ENCODE data around the gene SLC66A2. TPM values are rescaled to one million over a fixed set of nuclear protein-coding genes. Genes with fewer than 3 reads are reported as not detected.
A peak's percentile ranks its signal among the peaks of the same experiment; 100 is the strongest.

SLC66A2 gene
- total and polyA plus RNA-seq, 2 of the 13 experiments (the other 11 are each of a cell fraction or from before 2014, with no cell fraction given), result 33.5 to 41.9 TPM

DNA sequence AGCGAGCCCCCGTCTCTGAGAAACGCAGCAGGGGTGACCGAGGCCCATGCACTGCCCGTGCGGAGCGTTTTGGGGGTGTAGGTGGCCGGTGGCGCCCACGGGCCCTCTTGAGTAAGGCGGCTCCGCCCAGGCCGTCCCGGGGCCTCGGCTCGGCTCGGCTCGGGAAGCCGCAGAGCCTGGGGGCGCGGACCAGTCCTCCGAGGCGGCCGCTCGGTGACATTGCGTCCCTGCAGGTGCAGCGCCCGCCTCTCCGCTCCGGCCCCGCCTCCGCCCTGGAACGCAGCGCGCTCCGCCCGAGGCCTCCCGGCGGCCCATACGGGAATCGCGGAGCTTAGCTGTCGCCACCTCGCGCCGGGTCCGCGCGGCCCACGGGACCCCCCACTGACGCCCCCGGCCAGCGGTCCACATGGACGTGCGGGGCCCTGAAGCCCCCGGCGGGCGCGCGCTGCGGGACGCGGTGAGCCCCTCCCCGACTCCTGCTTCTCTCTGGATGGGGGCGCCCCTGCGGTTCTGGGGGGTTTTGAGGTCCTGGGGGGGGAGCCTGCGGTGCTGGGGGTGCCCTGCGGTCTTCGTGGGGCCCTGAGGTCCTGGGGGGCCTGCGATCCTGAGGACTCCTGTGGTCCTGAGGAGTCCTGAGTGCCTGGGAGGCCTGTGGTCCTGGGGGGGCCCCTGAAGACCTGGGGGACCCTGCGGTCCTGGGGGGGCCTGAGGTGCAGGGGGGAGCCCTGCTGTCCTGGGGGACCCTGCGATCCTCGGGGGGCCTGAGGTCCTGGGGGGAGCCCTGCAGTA, 13.1 kb upstream of the SLC66A2 start, which contains the start of gene HSBP1L1 (continued):
- TF ChIP-seq, protein P1, sequence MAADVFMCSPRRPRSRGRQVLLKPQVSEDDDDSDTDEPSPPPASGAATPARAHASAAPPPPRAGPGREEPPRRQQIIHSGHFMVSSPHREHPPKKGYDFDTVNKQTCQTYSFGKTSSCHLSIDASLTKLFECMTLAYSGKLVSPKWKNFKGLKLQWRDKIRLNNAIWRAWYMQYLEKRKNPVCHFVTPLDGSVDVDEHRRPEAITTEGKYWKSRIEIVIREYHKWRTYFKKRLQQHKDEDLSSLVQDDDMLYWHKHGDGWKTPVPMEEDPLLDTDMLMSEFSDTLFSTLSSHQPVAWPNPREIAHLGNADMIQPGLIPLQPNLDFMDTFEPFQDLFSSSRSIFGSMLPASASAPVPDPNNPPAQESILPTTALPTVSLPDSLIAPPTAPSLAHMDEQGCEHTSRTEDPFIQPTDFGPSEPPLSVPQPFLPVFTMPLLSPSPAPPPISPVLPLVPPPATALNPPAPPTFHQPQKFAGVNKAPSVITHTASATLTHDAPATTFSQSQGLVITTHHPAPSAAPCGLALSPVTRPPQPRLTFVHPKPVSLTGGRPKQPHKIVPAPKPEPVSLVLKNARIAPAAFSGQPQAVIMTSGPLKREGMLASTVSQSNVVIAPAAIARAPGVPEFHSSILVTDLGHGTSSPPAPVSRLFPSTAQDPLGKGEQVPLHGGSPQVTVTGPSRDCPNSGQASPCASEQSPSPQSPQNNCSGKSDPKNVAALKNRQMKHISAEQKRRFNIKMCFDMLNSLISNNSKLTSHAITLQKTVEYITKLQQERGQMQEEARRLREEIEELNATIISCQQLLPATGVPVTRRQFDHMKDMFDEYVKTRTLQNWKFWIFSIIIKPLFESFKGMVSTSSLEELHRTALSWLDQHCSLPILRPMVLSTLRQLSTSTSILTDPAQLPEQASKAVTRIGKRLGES (CRISPR knock-in tag; IDR thresholded peaks at IDR 0.05; ENCODE audit: borderline replicate concordance), result 0 out of 2 replicates have a peak, but pooled peaks have one; percentile 28
- peak; percentile 43; the same call in 1 of the 2 replicates for TF ChIP-seq CHD2 (IDR thresholded peaks at IDR 0.05; ENCODE audit: low read depth, low read length)
- TF ChIP-seq GTF3A (CRISPR knock-in tag; conservative IDR thresholded peaks at IDR 0.05), result no peak
- no peak for TF ChIP-seq ZNF772 (CRISPR knock-in tag; IDR thresholded peaks at IDR 0.05)
- TF ChIP-seq, protein P2, sequence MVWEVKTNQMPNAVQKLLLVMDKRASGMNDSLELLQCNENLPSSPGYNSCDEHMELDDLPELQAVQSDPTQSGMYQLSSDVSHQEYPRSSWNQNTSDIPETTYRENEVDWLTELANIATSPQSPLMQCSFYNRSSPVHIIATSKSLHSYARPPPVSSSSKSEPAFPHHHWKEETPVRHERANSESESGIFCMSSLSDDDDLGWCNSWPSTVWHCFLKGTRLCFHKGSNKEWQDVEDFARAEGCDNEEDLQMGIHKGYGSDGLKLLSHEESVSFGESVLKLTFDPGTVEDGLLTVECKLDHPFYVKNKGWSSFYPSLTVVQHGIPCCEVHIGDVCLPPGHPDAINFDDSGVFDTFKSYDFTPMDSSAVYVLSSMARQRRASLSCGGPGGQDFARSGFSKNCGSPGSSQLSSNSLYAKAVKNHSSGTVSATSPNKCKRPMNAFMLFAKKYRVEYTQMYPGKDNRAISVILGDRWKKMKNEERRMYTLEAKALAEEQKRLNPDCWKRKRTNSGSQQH (CRISPR knock-in tag; IDR thresholded peaks at IDR 0.05; ENCODE audit: low read depth), result peak; percentile 80; the same call in 1 of the 2 replicates
- no peak; the same call in 1 of the 2 replicates for TF ChIP-seq PHF8 (CRISPR knock-in tag; IDR thresholded peaks at IDR 0.05)
- no peak for TF ChIP-seq SNAPC2 (CRISPR knock-in tag; IDR thresholded peaks at IDR 0.05)
- TF ChIP-seq, protein P3, sequence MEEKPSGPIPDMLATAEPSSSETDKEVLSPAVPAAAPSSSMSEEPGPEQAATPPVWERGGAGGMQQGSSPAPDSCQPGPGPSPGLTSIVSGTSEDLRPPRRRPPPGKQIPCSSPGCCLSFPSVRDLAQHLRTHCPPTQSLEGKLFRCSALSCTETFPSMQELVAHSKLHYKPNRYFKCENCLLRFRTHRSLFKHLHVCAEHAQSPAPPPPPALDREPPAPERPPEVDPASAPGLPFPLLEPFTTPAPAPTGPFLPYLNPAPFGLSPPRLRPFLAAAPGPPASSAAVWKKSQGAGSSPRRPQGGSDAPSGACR (CRISPR knock-in tag; IDR thresholded peaks at IDR 0.05), result peak; percentile 89
- TF ChIP-seq, protein P4, sequence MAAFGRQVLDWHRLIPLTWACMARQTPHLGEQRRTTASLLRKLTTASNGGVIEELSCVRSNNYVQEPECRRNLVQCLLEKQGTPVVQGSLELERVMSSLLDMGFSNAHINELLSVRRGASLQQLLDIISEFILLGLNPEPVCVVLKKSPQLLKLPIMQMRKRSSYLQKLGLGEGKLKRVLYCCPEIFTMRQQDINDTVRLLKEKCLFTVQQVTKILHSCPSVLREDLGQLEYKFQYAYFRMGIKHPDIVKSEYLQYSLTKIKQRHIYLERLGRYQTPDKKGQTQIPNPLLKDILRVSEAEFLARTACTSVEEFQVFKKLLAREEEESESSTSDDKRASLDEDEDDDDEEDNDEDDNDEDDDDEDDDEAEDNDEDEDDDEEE (CRISPR knock-in tag; IDR thresholded peaks at IDR 0.05), result peak; percentile 96
- TF ChIP-seq ZSCAN9 (CRISPR knock-in tag; IDR thresholded peaks at IDR 0.05; ENCODE audit: borderline replicate concordance), result peak; percentile 24; the same call in 1 of the 2 replicates
- TF ChIP-seq, protein P5, sequence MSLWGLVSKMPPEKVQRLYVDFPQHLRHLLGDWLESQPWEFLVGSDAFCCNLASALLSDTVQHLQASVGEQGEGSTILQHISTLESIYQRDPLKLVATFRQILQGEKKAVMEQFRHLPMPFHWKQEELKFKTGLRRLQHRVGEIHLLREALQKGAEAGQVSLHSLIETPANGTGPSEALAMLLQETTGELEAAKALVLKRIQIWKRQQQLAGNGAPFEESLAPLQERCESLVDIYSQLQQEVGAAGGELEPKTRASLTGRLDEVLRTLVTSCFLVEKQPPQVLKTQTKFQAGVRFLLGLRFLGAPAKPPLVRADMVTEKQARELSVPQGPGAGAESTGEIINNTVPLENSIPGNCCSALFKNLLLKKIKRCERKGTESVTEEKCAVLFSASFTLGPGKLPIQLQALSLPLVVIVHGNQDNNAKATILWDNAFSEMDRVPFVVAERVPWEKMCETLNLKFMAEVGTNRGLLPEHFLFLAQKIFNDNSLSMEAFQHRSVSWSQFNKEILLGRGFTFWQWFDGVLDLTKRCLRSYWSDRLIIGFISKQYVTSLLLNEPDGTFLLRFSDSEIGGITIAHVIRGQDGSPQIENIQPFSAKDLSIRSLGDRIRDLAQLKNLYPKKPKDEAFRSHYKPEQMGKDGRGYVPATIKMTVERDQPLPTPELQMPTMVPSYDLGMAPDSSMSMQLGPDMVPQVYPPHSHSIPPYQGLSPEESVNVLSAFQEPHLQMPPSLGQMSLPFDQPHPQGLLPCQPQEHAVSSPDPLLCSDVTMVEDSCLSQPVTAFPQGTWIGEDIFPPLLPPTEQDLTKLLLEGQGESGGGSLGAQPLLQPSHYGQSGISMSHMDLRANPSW (CRISPR knock-in tag; IDR thresholded peaks at IDR 0.05; ENCODE audit: borderline replicate concordance), result no peak
- TF ChIP-seq, protein P6, sequence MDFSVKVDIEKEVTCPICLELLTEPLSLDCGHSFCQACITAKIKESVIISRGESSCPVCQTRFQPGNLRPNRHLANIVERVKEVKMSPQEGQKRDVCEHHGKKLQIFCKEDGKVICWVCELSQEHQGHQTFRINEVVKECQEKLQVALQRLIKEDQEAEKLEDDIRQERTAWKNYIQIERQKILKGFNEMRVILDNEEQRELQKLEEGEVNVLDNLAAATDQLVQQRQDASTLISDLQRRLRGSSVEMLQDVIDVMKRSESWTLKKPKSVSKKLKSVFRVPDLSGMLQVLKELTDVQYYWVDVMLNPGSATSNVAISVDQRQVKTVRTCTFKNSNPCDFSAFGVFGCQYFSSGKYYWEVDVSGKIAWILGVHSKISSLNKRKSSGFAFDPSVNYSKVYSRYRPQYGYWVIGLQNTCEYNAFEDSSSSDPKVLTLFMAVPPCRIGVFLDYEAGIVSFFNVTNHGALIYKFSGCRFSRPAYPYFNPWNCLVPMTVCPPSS (IDR thresholded peaks at IDR 0.05), result no peak
- TF ChIP-seq, protein P7, sequence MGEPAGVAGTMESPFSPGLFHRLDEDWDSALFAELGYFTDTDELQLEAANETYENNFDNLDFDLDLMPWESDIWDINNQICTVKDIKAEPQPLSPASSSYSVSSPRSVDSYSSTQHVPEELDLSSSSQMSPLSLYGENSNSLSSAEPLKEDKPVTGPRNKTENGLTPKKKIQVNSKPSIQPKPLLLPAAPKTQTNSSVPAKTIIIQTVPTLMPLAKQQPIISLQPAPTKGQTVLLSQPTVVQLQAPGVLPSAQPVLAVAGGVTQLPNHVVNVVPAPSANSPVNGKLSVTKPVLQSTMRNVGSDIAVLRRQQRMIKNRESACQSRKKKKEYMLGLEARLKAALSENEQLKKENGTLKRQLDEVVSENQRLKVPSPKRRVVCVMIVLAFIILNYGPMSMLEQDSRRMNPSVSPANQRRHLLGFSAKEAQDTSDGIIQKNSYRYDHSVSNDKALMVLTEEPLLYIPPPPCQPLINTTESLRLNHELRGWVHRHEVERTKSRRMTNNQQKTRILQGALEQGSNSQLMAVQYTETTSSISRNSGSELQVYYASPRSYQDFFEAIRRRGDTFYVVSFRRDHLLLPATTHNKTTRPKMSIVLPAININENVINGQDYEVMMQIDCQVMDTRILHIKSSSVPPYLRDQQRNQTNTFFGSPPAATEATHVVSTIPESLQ (CRISPR knock-in tag; conservative IDR thresholded peaks at IDR 0.05), result no peak
- TF ChIP-seq KLF9 (CRISPR knock-in tag; IDR thresholded peaks at IDR 0.05; ENCODE audit: low read depth), result no peak
- no peak for TF ChIP-seq ZBTB1 (CRISPR knock-in tag; IDR thresholded peaks at IDR 0.05; ENCODE audit: borderline replicate concordance)
- no peak for TF ChIP-seq ZNF550 (CRISPR knock-in tag; IDR thresholded peaks at IDR 0.05; ENCODE audit: borderline replicate concordance)
